A673 (cell line): Measurements from ENCODE around the gene EPN2.

ENCODE experiments used
- EZH2 ChIP-seq: fragments of 200-600 bp; sonication (generic); IDR thresholded peaks from 2 replicates; pipeline ENCODE4 v1.6.1; 2017; ENCODE audit warnings: borderline replicate concordance, low read depth, mild to moderate bottlenecking, mixed read lengths, antibody characterized with exemption, low read length; ENCODE audit not compliant: poor library complexity, severe bottlenecking
- TF ChIP-seq, protein P1 (sequence below): fragments of 300-800, 200-600 bp; sonication (generic); conservative IDR thresholded peaks from 2 replicates; pipeline ENCODE4 v1.5.1; 2017; ENCODE audit warnings: low read depth, mild to moderate bottlenecking, antibody characterized with exemption, low read length, moderate library complexity, mixed read lengths

DNA sequence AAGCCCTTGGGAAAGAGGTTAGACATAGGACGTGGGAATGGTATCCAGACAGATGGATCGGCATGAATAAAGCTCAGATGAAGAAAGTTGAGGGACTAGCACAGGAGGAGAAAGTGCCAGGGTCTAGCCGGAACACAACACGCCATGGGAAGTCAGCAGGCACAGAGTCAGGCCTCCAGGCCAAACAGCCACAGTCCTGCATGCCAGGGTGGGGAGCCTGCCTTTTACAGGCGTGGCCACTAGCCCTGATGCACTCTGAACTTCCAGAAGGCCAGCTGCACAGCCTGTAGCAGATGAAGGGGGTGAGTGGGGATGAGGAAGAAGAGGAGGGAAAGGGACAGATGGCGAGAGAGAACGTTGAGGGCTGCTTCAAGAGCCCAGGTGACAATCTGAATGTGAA is 120.2 kb downstream of the EPN2 start:
- TF ChIP-seq EZH2: no peak
- TF ChIP-seq, protein P1, sequence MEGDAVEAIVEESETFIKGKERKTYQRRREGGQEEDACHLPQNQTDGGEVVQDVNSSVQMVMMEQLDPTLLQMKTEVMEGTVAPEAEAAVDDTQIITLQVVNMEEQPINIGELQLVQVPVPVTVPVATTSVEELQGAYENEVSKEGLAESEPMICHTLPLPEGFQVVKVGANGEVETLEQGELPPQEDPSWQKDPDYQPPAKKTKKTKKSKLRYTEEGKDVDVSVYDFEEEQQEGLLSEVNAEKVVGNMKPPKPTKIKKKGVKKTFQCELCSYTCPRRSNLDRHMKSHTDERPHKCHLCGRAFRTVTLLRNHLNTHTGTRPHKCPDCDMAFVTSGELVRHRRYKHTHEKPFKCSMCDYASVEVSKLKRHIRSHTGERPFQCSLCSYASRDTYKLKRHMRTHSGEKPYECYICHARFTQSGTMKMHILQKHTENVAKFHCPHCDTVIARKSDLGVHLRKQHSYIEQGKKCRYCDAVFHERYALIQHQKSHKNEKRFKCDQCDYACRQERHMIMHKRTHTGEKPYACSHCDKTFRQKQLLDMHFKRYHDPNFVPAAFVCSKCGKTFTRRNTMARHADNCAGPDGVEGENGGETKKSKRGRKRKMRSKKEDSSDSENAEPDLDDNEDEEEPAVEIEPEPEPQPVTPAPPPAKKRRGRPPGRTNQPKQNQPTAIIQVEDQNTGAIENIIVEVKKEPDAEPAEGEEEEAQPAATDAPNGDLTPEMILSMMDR: no peak
